ENCODE data around the gene FGFR3. TPM values are rescaled to one million over a fixed set of nuclear protein-coding genes. Genes with fewer than 3 reads are reported as not detected.

The FGFR3 gene
- total RNA-seq, 1 donor from 2014 or later, result 1.0 TPM

DNA sequence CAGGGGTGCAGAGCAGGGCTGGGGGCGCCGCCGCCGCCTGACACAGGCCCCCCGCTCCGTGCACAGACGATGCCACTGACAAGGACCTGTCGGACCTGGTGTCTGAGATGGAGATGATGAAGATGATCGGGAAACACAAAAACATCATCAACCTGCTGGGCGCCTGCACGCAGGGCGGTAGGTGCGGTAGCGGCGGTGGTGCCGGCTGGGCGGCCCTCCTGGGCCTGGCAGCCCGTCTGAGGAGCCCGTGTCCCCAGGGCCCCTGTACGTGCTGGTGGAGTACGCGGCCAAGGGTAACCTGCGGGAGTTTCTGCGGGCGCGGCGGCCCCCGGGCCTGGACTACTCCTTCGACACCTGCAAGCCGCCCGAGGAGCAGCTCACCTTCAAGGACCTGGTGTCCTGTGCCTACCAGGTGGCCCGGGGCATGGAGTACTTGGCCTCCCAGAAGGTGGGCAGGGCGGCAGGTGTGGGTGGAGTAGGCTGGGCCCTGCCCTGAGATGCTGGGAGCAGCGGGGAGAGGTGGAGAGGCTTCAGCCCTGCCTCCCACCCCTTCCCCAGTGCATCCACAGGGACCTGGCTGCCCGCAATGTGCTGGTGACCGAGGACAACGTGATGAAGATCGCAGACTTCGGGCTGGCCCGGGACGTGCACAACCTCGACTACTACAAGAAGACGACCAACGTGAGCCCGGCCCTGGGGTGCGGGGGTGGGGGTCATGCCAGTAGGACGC is 12.6 kb downstream of the FGFR3 start:
- no peaks in the 10 kb centered on the region for H3K36me3 Mint-ChIP-seq (ENCODE audit: low read depth, unreplicated experiment)
- no peak overlapping the region for H3K27ac Mint-ChIP-seq (ENCODE audit: unreplicated experiment)
- no peaks in the 10 kb centered on the region for H3K9me3 Mint-ChIP-seq (ENCODE audit: unreplicated experiment)
- H3K27me3 Mint-ChIP-seq (ENCODE audit: unreplicated experiment), result peaks cover 3% of the 10 kb centered on the region
- TF ChIP-seq, protein P1, sequence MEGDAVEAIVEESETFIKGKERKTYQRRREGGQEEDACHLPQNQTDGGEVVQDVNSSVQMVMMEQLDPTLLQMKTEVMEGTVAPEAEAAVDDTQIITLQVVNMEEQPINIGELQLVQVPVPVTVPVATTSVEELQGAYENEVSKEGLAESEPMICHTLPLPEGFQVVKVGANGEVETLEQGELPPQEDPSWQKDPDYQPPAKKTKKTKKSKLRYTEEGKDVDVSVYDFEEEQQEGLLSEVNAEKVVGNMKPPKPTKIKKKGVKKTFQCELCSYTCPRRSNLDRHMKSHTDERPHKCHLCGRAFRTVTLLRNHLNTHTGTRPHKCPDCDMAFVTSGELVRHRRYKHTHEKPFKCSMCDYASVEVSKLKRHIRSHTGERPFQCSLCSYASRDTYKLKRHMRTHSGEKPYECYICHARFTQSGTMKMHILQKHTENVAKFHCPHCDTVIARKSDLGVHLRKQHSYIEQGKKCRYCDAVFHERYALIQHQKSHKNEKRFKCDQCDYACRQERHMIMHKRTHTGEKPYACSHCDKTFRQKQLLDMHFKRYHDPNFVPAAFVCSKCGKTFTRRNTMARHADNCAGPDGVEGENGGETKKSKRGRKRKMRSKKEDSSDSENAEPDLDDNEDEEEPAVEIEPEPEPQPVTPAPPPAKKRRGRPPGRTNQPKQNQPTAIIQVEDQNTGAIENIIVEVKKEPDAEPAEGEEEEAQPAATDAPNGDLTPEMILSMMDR (IDR thresholded peaks at IDR 0.05; ENCODE audit: unreplicated experiment), result no peak
- no peak overlapping the region for H3K4me3 Mint-ChIP-seq (ENCODE audit: unreplicated experiment)
- H3K4me1 Mint-ChIP-seq (ENCODE audit: unreplicated experiment), result no peaks in the 10 kb centered on the region
- DNase-seq (ENCODE audit: low spot score), result no peak

DNA sequence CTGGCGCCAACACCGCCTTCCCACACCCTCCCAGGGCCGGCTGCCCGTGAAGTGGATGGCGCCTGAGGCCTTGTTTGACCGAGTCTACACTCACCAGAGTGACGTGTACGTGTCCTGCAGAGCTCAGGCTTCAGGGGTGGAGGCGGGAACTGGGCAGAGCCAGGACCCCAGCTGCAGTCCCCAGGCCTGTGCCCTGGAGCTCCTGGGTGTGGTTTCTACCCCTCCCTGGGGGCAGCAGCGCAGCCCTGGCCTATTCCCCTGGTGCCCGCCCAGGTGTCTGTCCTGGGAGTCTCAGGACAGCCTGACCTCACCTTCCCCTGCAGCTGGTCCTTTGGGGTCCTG is 13.1 kb downstream of the FGFR3 start:
- Mint-ChIP-seq H3K36me3 (ENCODE audit: low read depth, unreplicated experiment) (no peaks in the 10 kb centered on the region), H3K27me3 (ENCODE audit: unreplicated experiment) (peaks cover 3% of the 10 kb centered on the region), H3K9me3 (ENCODE audit: unreplicated experiment) (no peaks in the 10 kb centered on the region), H3K27ac (ENCODE audit: unreplicated experiment) (no peak overlapping the region), H3K4me1 (ENCODE audit: unreplicated experiment) (no peaks in the 10 kb centered on the region), H3K4me3 (ENCODE audit: unreplicated experiment) (no peak overlapping the region)
- TF ChIP-seq, protein P1 (IDR thresholded peaks at IDR 0.05; ENCODE audit: unreplicated experiment), result no peak
- no peak for DNase-seq (ENCODE audit: low spot score)

DNA sequence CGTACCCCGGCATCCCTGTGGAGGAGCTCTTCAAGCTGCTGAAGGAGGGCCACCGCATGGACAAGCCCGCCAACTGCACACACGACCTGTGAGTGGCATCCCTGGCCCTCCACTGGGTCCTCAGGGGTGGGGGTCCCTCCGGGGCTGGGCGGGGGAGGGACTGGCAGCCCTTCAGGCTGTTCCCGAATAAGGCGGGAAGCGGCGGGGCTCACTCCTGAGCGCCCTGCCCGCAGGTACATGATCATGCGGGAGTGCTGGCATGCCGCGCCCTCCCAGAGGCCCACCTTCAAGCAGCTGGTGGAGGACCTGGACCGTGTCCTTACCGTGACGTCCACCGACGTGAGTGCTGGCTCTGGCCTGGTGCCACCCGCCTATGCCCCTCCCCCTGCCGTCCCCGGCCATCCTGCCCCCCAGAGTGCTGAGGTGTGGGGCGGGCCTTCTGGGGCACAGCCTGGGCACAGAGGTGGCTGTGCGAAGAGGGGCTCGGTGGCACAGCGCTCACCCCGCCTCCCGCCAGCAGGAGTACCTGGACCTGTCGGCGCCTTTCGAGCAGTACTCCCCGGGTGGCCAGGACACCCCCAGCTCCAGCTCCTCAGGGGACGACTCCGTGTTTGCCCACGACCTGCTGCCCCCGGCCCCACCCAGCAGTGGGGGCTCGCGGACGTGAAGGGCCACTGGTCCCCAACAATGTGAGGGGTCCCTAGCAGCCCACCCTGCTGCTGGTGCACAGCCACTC is 13.7 kb downstream of the FGFR3 start:
- no peak for DNase-seq (ENCODE audit: low spot score)
- TF ChIP-seq, protein P1 (IDR thresholded peaks at IDR 0.05; ENCODE audit: unreplicated experiment), result no peak
- Mint-ChIP-seq H3K27ac (ENCODE audit: unreplicated experiment) (no peak overlapping the region), H3K4me3 (ENCODE audit: unreplicated experiment) (no peak overlapping the region), H3K4me1 (ENCODE audit: unreplicated experiment) (no peaks in the 10 kb centered on the region), H3K9me3 (ENCODE audit: unreplicated experiment) (no peaks in the 10 kb centered on the region), H3K27me3 (ENCODE audit: unreplicated experiment) (peaks cover 3% of the 10 kb centered on the region), H3K36me3 (ENCODE audit: low read depth, unreplicated experiment) (no peaks in the 10 kb centered on the region)

DNA sequence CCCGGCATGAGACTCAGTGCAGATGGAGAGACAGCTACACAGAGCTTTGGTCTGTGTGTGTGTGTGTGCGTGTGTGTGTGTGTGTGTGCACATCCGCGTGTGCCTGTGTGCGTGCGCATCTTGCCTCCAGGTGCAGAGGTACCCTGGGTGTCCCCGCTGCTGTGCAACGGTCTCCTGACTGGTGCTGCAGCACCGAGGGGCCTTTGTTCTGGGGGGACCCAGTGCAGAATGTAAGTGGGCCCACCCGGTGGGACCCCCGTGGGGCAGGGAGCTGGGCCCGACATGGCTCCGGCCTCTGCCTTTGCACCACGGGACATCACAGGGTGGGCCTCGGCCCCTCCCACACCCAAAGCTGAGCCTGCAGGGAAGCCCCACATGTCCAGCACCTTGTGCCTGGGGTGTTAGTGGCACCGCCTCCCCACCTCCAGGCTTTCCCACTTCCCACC is 14.3 kb downstream of the FGFR3 start:
- H3K27me3 Mint-ChIP-seq (ENCODE audit: unreplicated experiment), result peaks cover 2% of the 10 kb centered on the region

More for the DNA sequence above, 14.3 kb downstream of the FGFR3 start:
- no peaks in the 10 kb centered on the region for H3K9me3 Mint-ChIP-seq (ENCODE audit: unreplicated experiment)
- TF ChIP-seq, protein P1 (IDR thresholded peaks at IDR 0.05; ENCODE audit: unreplicated experiment), result no peak
- no peak overlapping the region for H3K4me3 Mint-ChIP-seq (ENCODE audit: unreplicated experiment)
- no peak overlapping the region for H3K27ac Mint-ChIP-seq (ENCODE audit: unreplicated experiment)
- peaks cover 1% of the 10 kb centered on the region for H3K36me3 Mint-ChIP-seq (ENCODE audit: low read depth, unreplicated experiment)
- DNase-seq (ENCODE audit: low spot score), result no peak
- H3K4me1 Mint-ChIP-seq (ENCODE audit: unreplicated experiment), result no peaks in the 10 kb centered on the region
